ENCODE measurements around the gene LGR5. TPM values are rescaled to one million over a fixed set of nuclear protein-coding genes. Genes with fewer than 3 reads are reported as not detected.

LGR5 gene
- total RNA-seq, 1 experiment from 2014 or later, result 0.04 TPM

Other genes starting within 250 kb of the LGR5 start
- gene ZFC3H1, start 224.1 kb downstream of the LGR5 start, total RNA-seq (2014; rRNA removed), result 13.7 and 18.5 TPM in 2 replicates
- gene THAP2, start 224.5 kb downstream of the LGR5 start, total RNA-seq (2014; rRNA removed), result 1.2 and 2.4 TPM in 2 replicates
- 14.3 and 17.5 TPM in 2 replicates for gene TMEM19, start 246.3 kb downstream of the LGR5 start, total RNA-seq (2014; rRNA removed)

All from PC-3 (cell line).